ENCODE results near the gene BBS1. TPM values are rescaled to one million over a fixed set of nuclear protein-coding genes. Genes with fewer than 3 reads are reported as not detected.

The BBS1 gene
- total RNA-seq, 1 experiment from 2014 or later = 29.8 TPM

- no peaks in the 10 kb centered on the region for H3K4me1 ChIP-seq (ENCODE audit: control insufficient read depth in 1 of 2, insufficient read depth in 2 of 2, low read length in 2 of 2)
Measured at GRCh38 chr11:66569076-66569475, 58.6 kb downstream of the BBS1 start.

More at GRCh38 chr11:66569076-66569475, 58.6 kb downstream of the BBS1 start:
- Histone ChIP-seq H3K36me3 (ENCODE audit: control insufficient read depth in 1 of 2, insufficient read depth in 2 of 2, low read length in 2 of 2) (no peaks in the 10 kb centered on the region), H3K9me2 (ENCODE audit: insufficient read depth) (no peaks in the 10 kb centered on the region), H3K9ac (ENCODE audit: low read length) (no peak overlapping the region), H2AFZ (ENCODE audit: low read depth, low read length, poor library complexity, severe bottlenecking) (no peak overlapping the region), H3K79me2 (ENCODE audit: insufficient read depth, low read length) (no peaks in the 10 kb centered on the region), H3K4me3 (replicated peaks in 1 of 2; ENCODE audit: low read depth in 1 of 2, low read length in 2 of 2) (no peak overlapping the region), H4K20me1 (ENCODE audit: insufficient read depth) (no peaks in the 10 kb centered on the region), H3K9me3 (ENCODE audit: control insufficient read depth in 1 of 2, insufficient read depth in 1 of 2, low read depth in 1 of 2, low read length in 2 of 2) (no peaks in the 10 kb centered on the region), H3K4me2 (ENCODE audit: low read length) (no peak overlapping the region), H3K27me3 (ENCODE audit: insufficient read depth, low read length) (peaks cover 3% of the 10 kb centered on the region; the same call in 1 of the 2 replicates), H3K27ac (ENCODE audit: low read depth, low read length) (no peak overlapping the region)
- ChIA-PET RAD21 (ENCODE audit: low non-redundant PET in 1 of 2, low total read pairs in 2 of 2, uncharacterized antibody in 2 of 2, unreplicated experiment in 2 of 2) (no interaction called here), POLR2A (interaction anchor here (0.7 kb wide), 1 partner anchor 275 kb away, joined by 4 read pairs; no protein-coding TSS in a partner anchor), CTCF (no interaction called here)
- intact Hi-C loops (cut with micrococcal nuclease) = no loop called here
- TF ChIP-seq ELF1 (IDR thresholded peaks at IDR 0.05; ENCODE audit: borderline replicate concordance, low read depth) (no peak), ATF3 (IDR thresholded peaks at IDR 0.05) (no peak), TCF7L2 (IDR thresholded peaks at IDR 0.05; ENCODE audit: borderline replicate concordance, extremely low read depth, insufficient read depth, insufficient read length) (no peak), SP1 (IDR thresholded peaks at IDR 0.05; ENCODE audit: low read depth) (no peak), CTCF (IDR thresholded peaks at IDR 0.05 in 2 of 3, conservative IDR thresholded peaks at IDR 0.05 in 1 of 3; ENCODE audit: borderline replicate concordance in 1 of 3, insufficient read depth in 1 of 3, low read depth in 2 of 3, low read length in 2 of 3) (no peak), RAD21 (IDR thresholded peaks at IDR 0.05; ENCODE audit: low read depth) (no peak), ZBTB33 (IDR thresholded peaks at IDR 0.05; ENCODE audit: extremely low read depth, insufficient replicate concordance, low read length) (no peak), POLR2AphosphoS5 (IDR thresholded peaks at IDR 0.05; ENCODE audit: low read depth, low read length) (no peak), CEBPB (IDR thresholded peaks at IDR 0.05; ENCODE audit: low read depth) (no peak), POLR2A (IDR thresholded peaks at IDR 0.05; ENCODE audit: borderline replicate concordance, extremely low read depth, insufficient read depth, insufficient read length) (no peak), ZNF274 (IDR thresholded peaks at IDR 0.05; ENCODE audit: low read depth, low read length) (no peak), SRF (IDR thresholded peaks at IDR 0.05; ENCODE audit: low read depth) (no peak), EGR1 (IDR thresholded peaks at IDR 0.05; ENCODE audit: low read depth) (no peak)
- BruUV-seq (replicated peaks) = no TSS peak
- ATAC-seq = no peak
- no peak for DNase-seq (ENCODE audit: low read depth, low spot score)
